ENCODE measurements around the gene PTPRM.

Gene PTPRM

DNA sequence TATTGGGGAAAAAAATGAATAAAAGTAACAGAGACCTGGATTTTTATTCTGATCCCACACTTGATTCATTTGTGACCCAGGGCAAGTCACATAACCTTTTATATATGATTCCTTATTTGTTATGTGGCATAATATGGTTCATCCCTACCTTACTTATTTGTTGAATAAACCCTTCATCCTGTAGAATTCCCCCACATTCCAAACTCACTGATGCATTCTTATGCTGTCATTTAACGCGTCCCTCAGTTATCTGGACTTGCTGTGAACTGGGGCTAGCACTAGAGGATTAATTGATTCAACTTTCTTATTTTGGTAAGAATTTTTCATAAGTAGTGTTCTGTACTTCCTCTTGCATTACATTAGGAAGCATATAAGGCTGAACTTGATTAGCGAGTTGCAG, 657.5 kb downstream of the PTPRM start:
- no peak overlapping the region for H3K27ac ChIP-seq
- TF ChIP-seq, protein P1, sequence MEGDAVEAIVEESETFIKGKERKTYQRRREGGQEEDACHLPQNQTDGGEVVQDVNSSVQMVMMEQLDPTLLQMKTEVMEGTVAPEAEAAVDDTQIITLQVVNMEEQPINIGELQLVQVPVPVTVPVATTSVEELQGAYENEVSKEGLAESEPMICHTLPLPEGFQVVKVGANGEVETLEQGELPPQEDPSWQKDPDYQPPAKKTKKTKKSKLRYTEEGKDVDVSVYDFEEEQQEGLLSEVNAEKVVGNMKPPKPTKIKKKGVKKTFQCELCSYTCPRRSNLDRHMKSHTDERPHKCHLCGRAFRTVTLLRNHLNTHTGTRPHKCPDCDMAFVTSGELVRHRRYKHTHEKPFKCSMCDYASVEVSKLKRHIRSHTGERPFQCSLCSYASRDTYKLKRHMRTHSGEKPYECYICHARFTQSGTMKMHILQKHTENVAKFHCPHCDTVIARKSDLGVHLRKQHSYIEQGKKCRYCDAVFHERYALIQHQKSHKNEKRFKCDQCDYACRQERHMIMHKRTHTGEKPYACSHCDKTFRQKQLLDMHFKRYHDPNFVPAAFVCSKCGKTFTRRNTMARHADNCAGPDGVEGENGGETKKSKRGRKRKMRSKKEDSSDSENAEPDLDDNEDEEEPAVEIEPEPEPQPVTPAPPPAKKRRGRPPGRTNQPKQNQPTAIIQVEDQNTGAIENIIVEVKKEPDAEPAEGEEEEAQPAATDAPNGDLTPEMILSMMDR (conservative IDR thresholded peaks at IDR 0.05), result no peak

DNA sequence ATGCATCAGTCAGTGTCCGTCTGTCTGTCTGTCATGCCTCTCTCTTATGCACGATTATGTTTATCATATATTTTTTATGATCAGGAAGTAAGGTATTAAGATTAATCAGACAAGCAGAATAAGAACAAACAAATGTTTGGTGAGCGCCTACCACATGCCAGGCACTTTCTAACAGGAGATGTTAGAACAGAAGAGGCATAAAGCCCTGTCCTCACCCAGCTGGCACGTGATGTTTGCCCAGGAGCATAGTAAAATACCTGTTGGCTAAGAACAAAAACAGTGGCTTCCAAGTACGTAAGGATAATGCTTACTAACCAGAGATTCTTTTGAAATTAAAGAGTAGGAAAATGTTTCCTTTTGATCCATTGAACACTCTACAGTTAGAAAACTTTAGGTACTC, 661.9 kb downstream of the PTPRM start:
- TF ChIP-seq, protein P1 (conservative IDR thresholded peaks at IDR 0.05), result no peak
- 0 out of 2 replicates have a peak overlapping the region, but pooled peaks have one; percentile 21 for H3K27ac ChIP-seq

DNA sequence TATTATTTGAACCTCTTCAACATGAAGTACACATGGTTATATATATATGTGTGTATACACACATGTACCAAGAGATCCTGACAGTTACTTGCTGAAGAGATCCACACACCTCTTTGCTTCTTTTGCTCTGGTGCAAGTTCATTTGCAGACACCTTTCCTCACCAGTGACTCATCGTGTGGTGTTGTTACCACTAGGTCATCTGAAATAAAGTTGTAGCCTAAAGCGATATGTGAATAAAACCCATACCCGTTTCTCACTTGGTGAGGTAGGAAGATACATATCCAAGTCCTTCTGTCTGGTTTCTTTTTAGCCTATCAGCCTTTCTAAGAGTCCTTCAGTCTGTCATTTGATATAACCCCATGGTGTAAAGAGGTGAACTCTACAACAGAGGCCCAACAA, 662.7 kb downstream of the PTPRM start:
- TF ChIP-seq, protein P1 (conservative IDR thresholded peaks at IDR 0.05), result no peak
- 0 out of 2 replicates have a peak overlapping the region, but pooled peaks have one; percentile 21 for H3K27ac ChIP-seq

DNA sequence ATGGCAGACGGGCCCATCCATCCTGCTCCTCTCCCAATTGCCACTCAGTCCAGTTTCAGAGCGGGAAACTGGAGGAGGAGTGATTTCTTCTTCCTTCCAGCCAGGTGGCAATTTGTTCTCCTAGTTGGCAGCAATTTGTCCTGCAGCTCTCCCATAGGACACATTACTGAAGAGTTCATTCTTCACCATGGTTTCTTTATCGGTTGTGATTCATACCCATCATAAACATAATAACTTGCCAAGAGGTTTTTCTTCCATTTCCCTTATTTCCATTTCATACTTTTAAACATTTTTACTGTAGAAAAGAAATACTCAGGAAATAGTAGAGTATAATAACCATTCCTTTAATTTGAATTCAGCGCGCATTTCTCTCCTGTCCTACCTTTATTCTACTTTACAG, 664.2 kb downstream of the PTPRM start:
- no peak overlapping the region for H3K27ac ChIP-seq
- TF ChIP-seq, protein P1 (conservative IDR thresholded peaks at IDR 0.05), result no peak

DNA sequence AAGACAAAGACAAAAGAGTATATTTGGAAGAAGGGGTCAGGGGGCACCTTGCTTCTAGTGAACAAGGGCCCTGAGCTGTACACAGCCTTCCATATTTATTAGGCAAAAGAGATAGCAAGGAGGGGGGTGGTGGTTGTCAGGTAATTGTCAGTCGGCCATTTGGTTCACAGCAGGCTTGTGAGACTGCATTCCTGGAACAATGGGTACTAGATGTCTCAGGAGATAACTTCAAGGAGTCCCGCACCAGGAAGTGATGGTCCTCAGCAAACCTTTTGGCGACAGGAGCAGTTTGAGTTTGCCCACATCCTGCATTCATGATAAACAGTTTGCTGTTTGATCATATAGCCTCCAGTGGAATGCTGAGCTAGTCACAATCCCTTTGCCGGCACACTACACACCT, 665.7 kb downstream of the PTPRM start:
- TF ChIP-seq, protein P1 (conservative IDR thresholded peaks at IDR 0.05), result no peak
- peak overlapping the region; percentile 9; the same call in 1 of the 2 replicates for H3K27ac ChIP-seq

DNA sequence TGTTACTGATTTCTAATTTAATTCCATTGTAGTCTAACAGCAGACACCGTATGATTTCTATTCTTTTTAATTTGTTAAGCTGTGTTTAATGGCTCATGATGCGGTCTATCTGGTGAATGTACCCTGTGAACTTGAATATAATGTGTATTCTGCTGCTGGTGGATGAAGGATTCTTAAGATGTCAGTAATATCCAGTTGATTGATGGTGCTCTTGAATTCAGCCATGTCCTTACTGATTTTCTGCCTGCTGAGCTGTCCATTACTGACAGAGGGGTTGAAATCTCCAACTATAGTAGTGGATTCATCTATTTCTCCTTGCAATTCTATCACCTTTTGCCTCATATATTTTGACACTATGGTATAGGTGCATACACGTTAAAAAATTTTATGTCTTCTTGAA, 668.8 kb downstream of the PTPRM start:
- TF ChIP-seq, protein P1 (conservative IDR thresholded peaks at IDR 0.05), result no peak
- H3K27ac ChIP-seq, result no peak overlapping the region

DNA sequence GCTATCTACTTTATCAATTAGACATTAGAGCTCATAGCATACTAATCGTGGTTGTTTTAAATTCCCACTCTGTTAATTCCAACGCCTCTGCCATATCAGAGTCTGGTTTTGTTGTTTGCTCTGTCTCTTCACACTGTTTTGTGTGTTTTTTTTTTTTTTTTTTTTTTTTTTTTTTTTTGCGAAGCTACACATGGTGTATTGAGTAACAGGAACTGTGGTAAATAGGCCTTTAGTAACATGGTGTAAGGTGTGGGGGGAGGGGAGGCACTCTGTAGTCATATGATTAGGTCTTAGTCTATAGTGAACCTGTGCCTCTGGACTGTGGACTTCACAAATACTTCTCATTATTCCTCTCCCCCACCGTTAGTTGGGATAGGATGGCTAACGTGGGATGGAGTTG, 671.4 kb downstream of the PTPRM start:
- no peak overlapping the region for H3K27ac ChIP-seq
- TF ChIP-seq, protein P1 (conservative IDR thresholded peaks at IDR 0.05), result no peak
